NCI-H2196 treated with DMSO at 0.1 percent for 48 hours (cell line): ENCODE results near the gene SIRPD.
"Not testable (repeated sequence)": the region's sequence is repeated elsewhere in the genome, so short reads cannot be mapped to it uniquely, and the experiment has no call there.

Experiments used
- DNase-seq: peaks from one replicate; lab custom pipeline; 2025; ENCODE audit not compliant: unreplicated experiment; lab: John Stamatoyannopoulos, UW

SIRPD gene

DNA sequence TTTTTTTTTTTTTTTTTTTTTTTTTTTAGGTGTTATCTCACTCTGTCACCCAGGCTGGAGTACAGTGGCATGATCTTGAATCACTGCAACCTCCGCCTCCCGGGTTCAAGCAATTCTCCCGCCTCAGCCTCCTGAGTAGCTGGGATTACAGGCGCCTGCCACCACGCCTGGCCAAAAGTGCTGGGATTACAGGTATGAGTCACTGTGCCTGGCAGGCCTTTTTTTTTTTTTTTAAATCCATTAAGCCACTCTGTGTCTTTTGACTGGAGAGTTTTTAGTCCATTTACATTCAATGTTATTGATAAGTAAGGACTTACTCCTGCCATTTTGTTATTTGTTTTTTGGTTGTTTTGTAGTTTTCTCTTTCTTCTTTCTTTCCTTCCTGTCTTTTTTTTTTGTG lies 60.1 kb downstream of the SIRPD start:
- not testable (repeated sequence) for DNase-seq

DNA sequence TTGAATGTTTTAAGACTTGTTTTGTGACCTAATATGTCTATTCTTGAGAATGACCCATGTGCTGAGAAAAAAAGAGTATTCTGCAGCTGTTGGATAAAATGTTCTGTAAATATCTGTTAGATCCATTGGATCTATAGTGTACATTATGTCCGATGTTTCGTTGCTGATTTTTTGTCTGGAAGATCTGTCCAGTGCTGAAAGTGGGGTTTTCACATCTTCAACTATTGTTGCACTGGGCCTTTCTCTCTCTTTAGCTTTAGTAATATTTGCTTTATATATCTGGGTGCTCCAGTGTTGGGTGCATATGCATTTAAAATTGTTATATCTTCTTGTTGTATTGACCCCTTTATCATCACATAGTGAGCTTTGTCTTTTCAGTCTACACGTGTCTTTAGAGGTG lies 60.6 kb downstream of the SIRPD start:
- DNase-seq: no peak

DNA sequence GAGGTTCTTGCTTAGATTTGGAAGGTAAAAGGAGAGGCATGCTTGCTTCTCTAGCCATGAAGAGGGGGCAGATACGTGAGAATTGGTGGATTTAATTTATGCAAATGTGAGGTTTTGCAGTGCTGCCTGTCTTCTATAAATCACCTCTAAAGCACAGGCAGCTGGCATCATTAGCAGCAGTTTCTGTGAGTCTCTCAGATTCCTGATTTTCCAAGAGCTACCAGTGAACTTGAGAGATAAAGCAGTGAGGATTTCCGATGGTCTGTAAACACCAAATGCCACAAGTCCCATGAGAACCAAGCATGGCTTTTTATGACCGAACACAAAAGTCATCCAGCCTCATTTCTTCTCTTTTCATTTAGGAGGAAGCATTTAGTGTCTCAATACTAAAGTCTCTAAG lies 63.1 kb downstream of the SIRPD start:
- no peak for DNase-seq

DNA sequence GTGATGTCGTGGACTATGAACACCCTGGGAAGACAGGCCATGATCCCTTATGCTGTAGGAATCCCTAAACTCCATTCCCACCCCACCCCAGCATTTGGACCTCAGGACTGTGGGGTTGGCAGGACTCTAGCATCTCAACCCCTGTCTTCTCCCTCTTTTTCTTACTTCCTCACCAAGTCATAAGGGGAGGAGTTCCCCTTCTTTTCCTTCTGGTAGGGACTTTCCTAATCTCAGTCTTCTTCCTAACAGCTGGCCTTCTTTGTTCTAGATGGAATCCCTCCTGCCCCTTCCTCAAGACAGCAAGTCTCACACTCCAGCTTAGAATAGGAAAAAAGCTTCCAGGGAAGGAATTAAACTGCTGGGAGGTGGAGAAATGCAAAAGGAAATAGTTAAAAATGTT lies 64.0 kb downstream of the SIRPD start:
- no peak for DNase-seq

DNA sequence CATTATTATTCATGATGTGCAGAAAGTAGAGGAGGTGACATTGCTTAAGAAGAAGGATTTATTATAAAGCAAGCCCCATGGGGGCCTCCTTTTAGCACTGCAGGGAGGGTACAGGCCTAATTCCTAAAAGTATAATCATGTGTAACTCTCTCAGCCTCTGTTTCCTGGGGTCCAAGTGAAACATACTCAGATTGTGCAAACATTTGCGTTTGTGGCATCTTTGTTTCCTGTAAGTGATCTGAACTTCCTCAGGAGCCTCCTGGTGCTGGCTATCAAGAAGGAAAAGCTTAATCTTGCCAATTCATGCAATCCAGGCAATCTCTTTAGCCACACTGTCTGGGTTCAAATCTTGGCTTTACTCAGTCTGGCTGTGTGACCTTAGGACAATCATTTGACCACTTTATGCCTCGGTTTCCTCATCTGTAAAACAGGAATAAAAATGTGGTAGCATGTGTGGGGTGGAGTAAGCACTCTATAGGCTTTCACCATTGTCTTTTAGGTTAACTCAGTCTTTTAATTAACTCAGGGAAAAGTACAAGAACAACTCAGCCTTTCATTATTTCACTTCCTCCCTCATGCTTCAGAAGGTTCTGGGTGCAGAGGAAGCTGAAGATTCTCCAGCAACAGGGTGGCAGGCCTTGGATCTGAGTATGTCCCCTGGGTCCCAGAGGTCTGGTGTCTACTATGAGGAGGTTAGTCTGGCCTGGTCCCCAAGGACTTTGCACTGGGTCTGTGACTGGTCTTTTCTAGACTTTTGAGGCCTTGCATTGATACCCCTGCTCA lies 65.5 kb downstream of the SIRPD start:
- DNase-seq: no peak

DNA sequence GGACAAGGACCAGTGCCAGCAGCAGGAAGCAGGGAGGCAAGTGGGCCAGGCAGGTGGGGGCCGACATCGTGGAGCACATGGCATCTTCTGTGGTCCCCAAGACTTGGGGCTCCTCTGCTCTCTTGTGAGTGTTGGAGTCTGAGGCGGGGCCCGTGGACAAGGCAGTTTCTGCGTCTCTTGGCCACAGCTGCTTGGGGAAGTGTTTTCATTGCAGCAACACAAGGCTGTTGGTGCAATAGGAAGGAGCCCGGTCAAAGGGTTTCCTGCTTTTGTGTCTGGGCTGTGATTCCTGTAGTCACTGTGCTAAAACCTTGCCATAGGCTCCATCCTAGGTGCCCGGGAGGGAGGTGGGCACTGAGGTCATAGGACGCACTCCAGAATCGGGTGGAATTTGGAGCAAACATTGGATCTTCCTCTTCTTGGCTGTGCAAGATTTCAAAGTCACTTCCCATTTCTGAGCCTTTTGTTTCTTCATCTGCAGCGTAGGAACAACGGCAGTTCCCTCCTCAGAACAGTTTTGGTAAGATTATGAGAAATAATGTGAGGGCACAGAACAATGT lies 66.1 kb downstream of the SIRPD start, which contains the start of gene SIRPB2:
TSS of gene SIRPB2 (minus strand) at position 140 of the 560 bp plus-strand sequence. CDS start at position 79, 61 bp downstream.
- DNase-seq: no peak

DNA sequence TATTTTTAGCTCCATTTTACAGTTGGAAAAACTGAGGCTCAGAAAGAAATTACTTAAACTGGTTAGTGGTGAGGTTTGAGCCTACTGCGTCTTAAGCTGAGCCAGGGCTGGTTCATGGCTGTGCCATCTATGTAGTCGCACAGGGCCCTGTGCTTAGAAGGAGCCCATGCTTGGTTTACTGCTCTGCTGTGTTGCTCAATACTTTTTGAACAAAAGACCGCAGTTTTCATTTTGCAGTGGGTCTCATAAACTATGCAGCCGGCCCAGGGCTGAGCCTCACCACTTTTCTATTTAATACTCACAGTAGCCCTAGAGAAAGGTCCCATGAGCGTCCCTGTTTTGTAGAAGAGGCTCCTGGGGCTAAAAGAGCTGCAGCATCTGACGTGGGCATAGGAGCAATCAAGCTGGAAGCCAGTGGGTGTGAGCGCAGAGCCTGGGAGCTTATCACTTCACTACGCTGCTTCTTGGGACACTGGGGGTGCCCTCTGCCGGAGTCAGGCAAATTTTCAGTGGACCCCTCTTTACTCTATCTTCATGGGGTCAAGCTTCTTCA lies 66.8 kb downstream of the SIRPD start:
- DNase-seq: no peak

DNA sequence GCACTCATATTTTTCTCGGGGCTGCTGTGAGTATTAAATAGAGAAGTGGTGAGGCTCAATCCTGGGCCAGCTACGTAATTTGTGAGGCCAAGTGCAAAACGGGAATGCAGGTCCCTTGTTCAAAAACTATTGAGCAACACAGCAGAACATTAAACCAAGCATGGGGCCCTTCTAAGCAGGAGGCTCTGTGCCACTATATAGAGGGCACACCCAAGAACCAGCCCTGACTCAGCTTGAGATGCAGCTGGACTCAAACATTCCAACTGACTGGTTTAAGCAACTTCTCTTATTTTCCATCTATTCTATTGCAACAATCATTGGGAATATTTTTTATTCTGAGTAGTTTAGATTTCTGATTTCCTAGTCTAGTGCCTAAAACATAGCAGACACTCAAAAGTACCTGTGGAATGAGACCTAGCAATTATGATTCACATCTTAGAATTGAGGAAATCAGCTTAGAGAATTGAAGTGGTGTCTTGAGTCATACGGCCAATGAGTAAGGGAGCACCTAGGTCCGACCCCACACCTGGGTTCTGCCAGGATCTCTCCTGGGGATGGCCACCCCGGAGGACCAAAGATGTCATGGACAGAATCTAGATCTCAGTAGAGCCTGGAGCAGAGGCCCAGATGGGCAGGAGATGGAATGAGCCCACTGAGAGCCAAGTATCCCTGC lies 67.6 kb downstream of the SIRPD start:
- DNase-seq: no peak

DNA sequence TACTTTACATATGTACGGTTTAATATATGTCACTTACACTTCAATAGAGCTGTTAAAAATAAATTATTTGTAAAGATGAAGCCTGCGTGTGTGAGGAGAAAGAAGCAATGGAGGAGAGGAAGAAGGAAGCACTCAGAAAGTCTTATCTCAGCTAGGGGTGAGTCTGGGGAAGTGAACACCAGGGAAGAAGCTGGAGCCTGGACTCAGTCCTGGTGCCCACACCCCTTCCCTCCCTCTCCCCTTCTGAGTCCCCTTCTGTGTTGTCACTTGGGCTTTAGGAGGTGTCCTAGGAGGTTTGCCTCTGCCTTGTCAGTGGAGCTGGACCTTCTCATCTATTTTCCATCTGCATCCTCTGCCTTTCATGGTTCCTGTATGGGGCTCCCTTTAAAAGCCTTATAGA lies 68.2 kb downstream of the SIRPD start:
- DNase-seq: no peak

DNA sequence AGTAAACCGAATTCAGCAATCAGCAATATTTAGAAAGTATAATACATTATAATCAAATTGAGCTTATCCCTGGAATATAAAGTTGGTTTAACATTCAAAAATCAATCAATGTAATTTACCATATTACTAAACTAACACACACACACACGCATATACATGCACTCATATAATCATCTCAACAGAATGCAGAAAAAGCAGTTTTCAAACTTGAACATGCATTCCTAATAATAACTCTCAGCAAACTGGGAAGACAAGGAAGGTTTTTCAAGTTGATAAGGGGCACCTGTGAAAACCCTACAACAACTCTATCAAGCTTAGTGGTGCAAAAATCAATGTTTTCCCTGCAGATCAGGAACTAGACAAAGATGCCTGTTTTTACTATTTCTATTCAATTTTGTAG lies 70.9 kb downstream of the SIRPD start:
- no peak for DNase-seq

DNA sequence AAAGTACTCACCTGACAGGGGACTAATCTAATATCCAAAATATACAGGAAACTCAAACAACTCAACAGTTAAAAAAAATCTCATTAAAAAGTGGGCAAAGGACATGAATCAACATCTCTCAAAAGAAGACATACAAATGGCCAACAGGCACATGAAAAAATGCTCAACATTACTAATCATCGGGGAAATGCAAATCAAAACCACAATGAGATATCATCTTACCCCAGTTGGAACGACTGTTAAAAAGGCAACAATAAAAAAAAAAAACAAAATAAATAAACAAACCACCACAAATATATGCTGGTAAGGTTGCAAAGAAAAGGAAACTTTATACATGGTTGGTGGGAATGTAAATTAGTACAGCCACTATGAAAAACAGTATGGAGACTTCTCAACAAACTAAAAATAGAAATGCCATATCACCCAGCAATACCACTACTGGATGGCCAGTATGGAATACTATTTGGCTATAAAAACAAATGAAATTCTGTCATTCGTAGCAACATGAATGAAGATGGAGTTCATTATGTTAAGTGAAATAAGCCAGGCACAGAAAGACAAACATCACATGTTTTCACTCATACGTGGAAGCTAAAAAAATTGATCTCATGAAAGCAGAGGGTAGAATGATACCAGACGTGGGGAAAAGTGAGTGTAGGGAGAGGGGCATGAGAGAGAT lies 72.9 kb downstream of the SIRPD start:
- DNase-seq: no peak
